ENCODE measurements around the gene VKORC1L1.

DNA sequence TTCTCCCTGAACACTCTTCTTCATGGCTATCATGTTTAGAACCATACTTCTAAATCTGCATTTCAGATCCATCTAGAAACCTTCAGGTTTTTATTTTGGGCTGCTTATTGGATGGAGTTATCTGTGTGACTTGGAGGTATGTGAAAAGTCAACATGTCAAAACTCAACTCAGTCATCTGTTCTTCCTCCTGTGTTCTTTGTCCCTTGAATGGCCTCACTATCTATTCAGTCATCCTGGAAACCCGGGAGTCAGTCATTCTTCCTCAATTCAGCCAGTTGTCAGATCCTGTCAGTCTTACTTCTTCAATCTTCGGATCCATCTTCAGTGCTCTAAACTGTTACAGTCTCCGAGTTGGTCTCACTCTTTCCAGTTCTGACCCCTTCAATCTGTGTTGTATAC, 52.2 kb downstream of the VKORC1L1 start:
- TF ChIP-seq, protein P1, sequence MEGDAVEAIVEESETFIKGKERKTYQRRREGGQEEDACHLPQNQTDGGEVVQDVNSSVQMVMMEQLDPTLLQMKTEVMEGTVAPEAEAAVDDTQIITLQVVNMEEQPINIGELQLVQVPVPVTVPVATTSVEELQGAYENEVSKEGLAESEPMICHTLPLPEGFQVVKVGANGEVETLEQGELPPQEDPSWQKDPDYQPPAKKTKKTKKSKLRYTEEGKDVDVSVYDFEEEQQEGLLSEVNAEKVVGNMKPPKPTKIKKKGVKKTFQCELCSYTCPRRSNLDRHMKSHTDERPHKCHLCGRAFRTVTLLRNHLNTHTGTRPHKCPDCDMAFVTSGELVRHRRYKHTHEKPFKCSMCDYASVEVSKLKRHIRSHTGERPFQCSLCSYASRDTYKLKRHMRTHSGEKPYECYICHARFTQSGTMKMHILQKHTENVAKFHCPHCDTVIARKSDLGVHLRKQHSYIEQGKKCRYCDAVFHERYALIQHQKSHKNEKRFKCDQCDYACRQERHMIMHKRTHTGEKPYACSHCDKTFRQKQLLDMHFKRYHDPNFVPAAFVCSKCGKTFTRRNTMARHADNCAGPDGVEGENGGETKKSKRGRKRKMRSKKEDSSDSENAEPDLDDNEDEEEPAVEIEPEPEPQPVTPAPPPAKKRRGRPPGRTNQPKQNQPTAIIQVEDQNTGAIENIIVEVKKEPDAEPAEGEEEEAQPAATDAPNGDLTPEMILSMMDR (IDR thresholded peaks at IDR 0.05): no peak
- no peak for TF ChIP-seq EZH2 (IDR thresholded peaks at IDR 0.05)

Data from neural progenitor cell (in vitro differentiated cells).